Fibroblast of lung (primary cell): ENCODE results near the gene SH2D3C. TPM values are rescaled to one million over a fixed set of nuclear protein-coding genes. Genes with fewer than 3 reads are reported as not detected.

ENCODE experiments used
- DNase-seq, 2 donors: peaks; one replicate each; pipeline versions ENCODE4 v3.0.0 to v3.0.0-alpha.2; 2010; ENCODE audit warnings: low read depth in 2 of 2
- H2AFZ ChIP-seq: 2 replicates; pipeline ENCODE4 v1.5.1; 2012; ENCODE audit warnings: low read length, control low read depth, inconsistent platforms
- H3K27ac ChIP-seq: 2 replicates; pipeline ENCODE4 v1.5.1; 2011; ENCODE audit warnings: low read length, control low read depth; ENCODE audit not compliant: insufficient read depth
- H3K27me3 ChIP-seq: 2 replicates; pipeline ENCODE4 v1.5.1; 2011; ENCODE audit warnings: mild to moderate bottlenecking, low read length; ENCODE audit not compliant: control insufficient read depth, insufficient read depth
- H3K36me3 ChIP-seq: 2 replicates; pipeline ENCODE4 v1.5.1; 2011; ENCODE audit warnings: low read length; ENCODE audit not compliant: control insufficient read depth, insufficient read depth
- H3K4me1 ChIP-seq: 2 replicates; pipeline ENCODE4 v1.5.1; 2011; ENCODE audit warnings: low read length; ENCODE audit not compliant: control insufficient read depth, insufficient read depth; ENCODE audit errors: extremely low read depth
- H3K4me2 ChIP-seq: 2 replicates; pipeline ENCODE4 v1.5.1; 2011; ENCODE audit warnings: low read length, control low read depth; ENCODE audit not compliant: insufficient read depth; ENCODE audit errors: extremely low read depth
- H3K4me3 ChIP-seq, 4 experiments: fragments of 200-600 bp in 1 of 4; sonication (generic) in 1 of 4; replicated peaks in 1 of 4; 2 replicates each; pipeline ENCODE4 v1.5.1; 2011 to 2016; ENCODE audit warnings: low read length in 4 of 4, low read depth in 3 of 4, mild to moderate bottlenecking in 3 of 4, control low read depth in 2 of 4, inconsistent platforms in 1 of 4, mixed read lengths in 1 of 4; ENCODE audit not compliant: insufficient read depth in 1 of 4; ENCODE audit errors: control extremely low read depth in 1 of 4
- H3K79me2 ChIP-seq: 2 replicates; pipeline ENCODE4 v1.5.1; 2012; ENCODE audit warnings: mild to moderate bottlenecking, low read length, inconsistent platforms; ENCODE audit not compliant: control insufficient read depth, insufficient read depth
- H3K9ac ChIP-seq: 2 replicates; pipeline ENCODE4 v1.5.1; 2011; ENCODE audit warnings: mild to moderate bottlenecking, low read length, control low read depth; ENCODE audit not compliant: insufficient read depth
- H3K9me3 ChIP-seq: 2 replicates; pipeline ENCODE4 v1.5.1; 2012; ENCODE audit warnings: low read depth, low read length; ENCODE audit not compliant: control insufficient read depth, insufficient read depth
- H4K20me1 ChIP-seq: 2 replicates; pipeline ENCODE4 v1.5.1; 2011; ENCODE audit warnings: low read length; ENCODE audit not compliant: control insufficient read depth, insufficient read depth; ENCODE audit errors: extremely low read depth
- CTCF ChIP-seq, 2 donors: IDR thresholded peaks in 1 of 2; conservative IDR thresholded peaks in 1 of 2; 1 replicate in 1 of 2; 2 replicates in 1 of 2; pipeline ENCODE4 v1.5.1; 2011 to 2012; ENCODE audit warnings: low read length in 2 of 2, control low read depth in 1 of 2, inconsistent platforms in 1 of 2, low read depth in 1 of 2, mild to moderate bottlenecking in 1 of 2
- EZH2 ChIP-seq: IDR thresholded peaks from 2 replicates; pipeline ENCODE4 v1.5.1; 2012; ENCODE audit warnings: low read length, control low read depth, mild to moderate bottlenecking; ENCODE audit errors: missing control alignments
- polyA plus RNA-seq, 2 donors: library from polyadenylated mRNA; depleted of rRNA in 1 of 2; stranded (reverse) in 1 of 2; unstranded in 1 of 2; fragments of >200 nt; gene quantifications; 2 replicates each; pipeline ENCODE4 v1.2.1, GENCODE V29; 2011 to 2012; ENCODE audit warnings: missing spikeins in 1 of 2
- total RNA-seq: library from RNA; depleted of rRNA; stranded (reverse); fragments of >200 nt; gene quantifications from 2 replicates; pipeline ENCODE4 v1.2.1, GENCODE V29; 2014

Gene SH2D3C
- total and polyA plus RNA-seq, 2 donors (not counting 1 experiment from before 2014, with no cell fraction given), result 1.2 TPM; not detected in 1

GRCh38 chr9:127792417-127793031 lies 14.1 kb upstream of the SH2D3C start:
- Histone ChIP-seq H3K4me1 (peaks cover 14% of the 10 kb centered on the region), H3K27me3 (no peaks in the 10 kb centered on the region), H3K4me2 (no peak overlapping the region), H2AFZ (no peak overlapping the region), H3K9me3 (no peaks in the 10 kb centered on the region), H3K36me3 (peaks cover 35% of the 10 kb centered on the region), H4K20me1 (no peaks in the 10 kb centered on the region), H3K79me2 (peaks cover 27% of the 10 kb centered on the region), H3K9ac (no peak overlapping the region), H3K4me3 (no peak overlapping the region), H3K27ac (peak overlapping the region; percentile 9)
- no peak for DNase-seq
- no peak for TF ChIP-seq EZH2
- no peak for TF ChIP-seq CTCF (conservative IDR thresholded peaks at IDR 0.05 in 1 of 2, IDR thresholded peaks at IDR 0.05 in 1 of 2; ENCODE audit: low read depth in 1 of 2, low read length in 2 of 2)

- Histone ChIP-seq H3K79me2 (peaks cover 41% of the 10 kb centered on the region), H3K27me3 (no peaks in the 10 kb centered on the region), H3K4me1 (peaks cover 11% of the 10 kb centered on the region)
Observed at GRCh38 chr9:127791085-127791484, 12.6 kb upstream of the SH2D3C start.

More at GRCh38 chr9:127791085-127791484, 12.6 kb upstream of the SH2D3C start:
- Histone ChIP-seq H3K36me3 (peaks cover 38% of the 10 kb centered on the region), H3K4me3 (no peak overlapping the region), H2AFZ (no peak overlapping the region), H3K9ac (no peak overlapping the region), H3K9me3 (no peaks in the 10 kb centered on the region), H3K4me2 (no peak overlapping the region), H4K20me1 (no peaks in the 10 kb centered on the region), H3K27ac (no peak overlapping the region)
- TF ChIP-seq CTCF (conservative IDR thresholded peaks at IDR 0.05 in 1 of 2, IDR thresholded peaks at IDR 0.05 in 1 of 2; ENCODE audit: low read depth in 1 of 2, low read length in 2 of 2), result no peak
- TF ChIP-seq EZH2, result no peak
- DNase-seq, result no peak
